HG03103 (cell line): ENCODE measurements around the gene KCNK5.

Experiments
- ATAC-seq: cut with Tn5 transposase; IDR thresholded peaks from one replicate; pipeline ENCODE4 v1.9.1; 2021; ENCODE audit warnings: low read depth; ENCODE audit not compliant: unreplicated experiment

The KCNK5 gene

DNA sequence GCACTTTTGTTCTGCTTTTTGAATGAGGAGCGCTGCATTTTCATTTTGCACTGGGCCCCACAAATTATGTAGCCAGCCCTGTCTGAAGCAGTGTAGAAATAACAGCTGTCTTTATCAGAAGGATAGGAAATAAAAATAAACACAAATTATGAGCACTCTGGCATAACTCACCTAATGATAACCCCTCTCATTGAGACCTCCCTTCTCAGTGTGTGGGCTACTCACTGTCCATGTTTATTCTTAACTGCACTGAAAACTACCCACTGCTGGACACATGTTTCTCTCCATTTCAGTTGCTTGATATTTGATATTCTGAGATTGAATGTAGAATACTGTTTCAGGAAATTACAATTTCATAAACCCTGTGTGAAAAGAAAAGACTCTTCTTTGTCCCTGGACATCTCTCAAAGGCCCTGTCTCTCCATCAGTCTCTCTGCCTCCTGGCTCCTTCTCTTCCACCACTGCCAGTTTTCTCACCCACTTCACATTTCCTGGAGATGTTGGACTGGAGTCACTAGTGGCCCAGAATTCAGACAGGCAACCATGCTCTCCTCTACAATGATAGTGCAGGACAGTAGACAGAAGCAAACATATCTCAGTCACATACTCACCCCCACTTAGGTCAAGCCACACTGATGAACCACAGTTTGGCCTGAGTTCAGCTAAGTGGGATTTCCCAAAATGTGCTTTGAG is 84.6 kb downstream of the KCNK5 start:
- ATAC-seq = no peak

DNA sequence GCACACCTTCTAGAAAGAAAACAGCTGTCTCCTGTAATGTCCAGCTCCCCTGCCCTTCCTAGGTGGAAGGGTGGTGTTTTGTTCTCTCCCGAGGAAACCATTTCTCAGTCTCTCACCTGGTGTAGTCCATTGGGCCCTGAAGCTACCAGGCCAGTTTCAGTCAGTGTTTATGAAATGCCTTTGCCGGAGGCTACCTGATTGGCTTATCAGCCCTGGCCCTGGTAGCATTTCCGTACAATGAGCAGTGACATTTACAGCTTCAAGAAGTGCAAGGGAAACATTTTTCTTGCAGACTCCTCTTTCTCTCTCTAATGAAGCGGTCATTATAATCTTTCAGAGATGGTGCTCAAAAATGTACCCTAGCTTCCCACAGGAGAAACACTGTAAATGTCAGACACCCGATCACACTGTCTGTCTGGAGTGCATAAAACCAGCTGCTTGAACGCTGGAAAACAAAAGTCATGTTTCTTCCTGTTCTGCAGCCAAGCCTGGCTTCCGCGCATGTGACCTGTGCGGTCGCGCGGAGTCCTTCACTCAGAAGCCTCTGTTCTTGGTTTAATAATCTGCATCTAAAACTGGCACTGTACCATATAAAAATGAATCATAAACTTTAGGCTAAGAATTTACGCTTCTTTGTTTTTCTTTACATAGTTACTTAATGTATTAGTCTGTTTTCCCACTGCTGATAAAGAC is 85.9 kb downstream of the KCNK5 start:
- no peak for ATAC-seq

GRCh38 chr6:39140556-39141167 is 88.6 kb downstream of the KCNK5 start:
- ATAC-seq = no peak
